C4-2B (cell line): ENCODE measurements around the gene SLC39A6.
"Not testable (repeated sequence)": the region's sequence is repeated elsewhere in the genome, so short reads cannot be mapped to it uniquely, and the experiment has no call there.

Experiments
- CTCF ChIP-seq: fragments of 450-650 bp; conservative IDR thresholded peaks from 2 replicates; pipeline ENCODE4 v1.5.1; 2017; ENCODE audit warnings: mild to moderate bottlenecking
- ZFX ChIP-seq: fragments of 450-650 bp; IDR thresholded peaks from 2 replicates; pipeline ENCODE4 v1.6.1; 2017

GRCh38 chr18:36077764-36078163 is 51.4 kb downstream of the SLC39A6 start:
- TF ChIP-seq CTCF, ZFX: not testable (repeated sequence)
